ENCODE data around the gene ENPP7.

ENPP7 gene

GRCh38 chr17:79705674-79706073, 25.1 kb upstream of the ENPP7 start:
- Histone ChIP-seq H3K79me1 (ENCODE audit: low read depth, low read length) (peaks cover 2% of the 10 kb centered on the region), H2AK5ac (ENCODE audit: low read depth, low read length) (no peak overlapping the region), H3K4ac (ENCODE audit: low read length) (no peak overlapping the region), H4K8ac (ENCODE audit: low read depth, low read length) (no peak overlapping the region), H3K27me3 (ENCODE audit: control insufficient read depth in 3 of 3, insufficient read depth in 3 of 3, low read depth in 1 of 3, low read length in 3 of 3) (no peaks in the 10 kb centered on the region), H3K18ac (ENCODE audit: low read length) (no peak overlapping the region), H2BK5ac (ENCODE audit: low read length) (no peak overlapping the region), H3K14ac (ENCODE audit: low read length) (no peak overlapping the region), H2BK120ac (ENCODE audit: low read depth, low read length) (no peak overlapping the region), H3K9me3 (replicated peaks in 1 of 2; ENCODE audit: control insufficient read depth in 2 of 2, insufficient read depth in 1 of 2, low read depth in 1 of 2, low read length in 2 of 2) (no peaks in the 10 kb centered on the region), H3K4me3 (ENCODE audit: low read length in 2 of 2) (no peak overlapping the region), H2BK15ac (ENCODE audit: low read length) (no peak overlapping the region), H3K36me3 (replicated peaks in 1 of 2; ENCODE audit: control insufficient read depth in 2 of 2, insufficient read depth in 2 of 2, low read length in 2 of 2) (no peaks in the 10 kb centered on the region), H3K4me2 (ENCODE audit: insufficient read depth, low read length, poor library complexity, severe bottlenecking) (no peak overlapping the region), H2AFZ (ENCODE audit: low read length) (no peak overlapping the region), H3K23ac (ENCODE audit: low read depth, low read length, poor library complexity) (no peak overlapping the region), H3K9ac (ENCODE audit: low read depth, low read length, poor library complexity) (no peak overlapping the region), H4K91ac (ENCODE audit: low read depth, low read length, poor library complexity) (no peak overlapping the region), H3K27ac (replicated peaks; ENCODE audit: low read length) (no peak overlapping the region), H3K4me1 (ENCODE audit: control insufficient read depth in 2 of 2, insufficient read depth in 1 of 2, low read depth in 1 of 2, low read length in 2 of 2) (peaks cover 7 to 13% of the 10 kb centered on the region in 2 donors), H2BK12ac (ENCODE audit: low read length) (no peak overlapping the region)
- no peak for DNase-seq (ENCODE audit: low spot score)
- WGBS, 2 donors (ENCODE audit: extremely low coverage in 2 of 2, insufficient read length in 2 of 2, insufficient replicate concordance in 1 of 2): no CpG with 5 or more reads among the region's 20 CpGs

GRCh38 chr17:79706931-79707850, 23.6 kb upstream of the ENPP7 start:
- no peak for DNase-seq (ENCODE audit: low spot score)
- WGBS, 2 donors (ENCODE audit: extremely low coverage in 2 of 2, insufficient read length in 2 of 2, insufficient replicate concordance in 1 of 2): no CpG with 5 or more reads among the region's 25 CpGs
- H3K4ac ChIP-seq (ENCODE audit: low read length): no peak overlapping the region
- no peak overlapping the region for H3K4me3 ChIP-seq (ENCODE audit: low read length in 2 of 2)
- no peaks in the 10 kb centered on the region for H3K9me3 ChIP-seq (replicated peaks in 1 of 2; ENCODE audit: control insufficient read depth in 2 of 2, insufficient read depth in 1 of 2, low read depth in 1 of 2, low read length in 2 of 2)
- peak overlapping the region; percentile 11 for H3K4me2 ChIP-seq (ENCODE audit: insufficient read depth, low read length, poor library complexity, severe bottlenecking)
- peak overlapping the region; percentile 88 for H2AK5ac ChIP-seq (ENCODE audit: low read depth, low read length)
- peaks cover 2% of the 10 kb centered on the region for H3K79me1 ChIP-seq (ENCODE audit: low read depth, low read length)
- peak overlapping the region; percentile 38 for H3K14ac ChIP-seq (ENCODE audit: low read length)
- H3K4me1 ChIP-seq (ENCODE audit: control insufficient read depth in 2 of 2, insufficient read depth in 1 of 2, low read depth in 1 of 2, low read length in 2 of 2): peaks cover 7 to 10% of the 10 kb centered on the region in 2 donors
- H2BK5ac ChIP-seq (ENCODE audit: low read length): peak overlapping the region; percentile 87
- no peak overlapping the region for H3K27ac ChIP-seq (replicated peaks; ENCODE audit: low read length)
- no peak overlapping the region for H3K9ac ChIP-seq (ENCODE audit: low read depth, low read length, poor library complexity)
- H3K18ac ChIP-seq (ENCODE audit: low read length): peak overlapping the region; percentile 85
- peak overlapping the region; percentile 65 for H4K8ac ChIP-seq (ENCODE audit: low read depth, low read length)
- H3K23ac ChIP-seq (ENCODE audit: low read depth, low read length, poor library complexity): peak overlapping the region; percentile 52
- H2BK15ac ChIP-seq (ENCODE audit: low read length): peak overlapping the region; percentile 81
- H2BK12ac ChIP-seq (ENCODE audit: low read length): peak overlapping the region; percentile 84
- no peaks in the 10 kb centered on the region for H3K36me3 ChIP-seq (replicated peaks in 1 of 2; ENCODE audit: control insufficient read depth in 2 of 2, insufficient read depth in 2 of 2, low read length in 2 of 2)
- peaks cover 0 to 10% (median 0%) of the 10 kb centered on the region in 3 experiments for H3K27me3 ChIP-seq (ENCODE audit: control insufficient read depth in 3 of 3, insufficient read depth in 3 of 3, low read depth in 1 of 3, low read length in 3 of 3)
- no peak overlapping the region for H2BK120ac ChIP-seq (ENCODE audit: low read depth, low read length)
- H4K91ac ChIP-seq (ENCODE audit: low read depth, low read length, poor library complexity): no peak overlapping the region
- peak overlapping the region; percentile 75 for H2AFZ ChIP-seq (ENCODE audit: low read length)

- no peaks in the 10 kb centered on the region for H3K36me3 ChIP-seq (replicated peaks in 1 of 2; ENCODE audit: control insufficient read depth in 2 of 2, insufficient read depth in 2 of 2, low read length in 2 of 2)
- no peak overlapping the region for H3K4me3 ChIP-seq (ENCODE audit: low read length in 2 of 2)
- H2BK15ac ChIP-seq (ENCODE audit: low read length): peak overlapping the region; percentile 58
- H3K9ac ChIP-seq (ENCODE audit: low read depth, low read length, poor library complexity): peak overlapping the region; percentile 50
- H3K23ac ChIP-seq (ENCODE audit: low read depth, low read length, poor library complexity): peak overlapping the region; percentile 55
- peak overlapping the region; percentile 82 for H3K14ac ChIP-seq (ENCODE audit: low read length)
- H3K9me3 ChIP-seq (replicated peaks in 1 of 2; ENCODE audit: control insufficient read depth in 2 of 2, insufficient read depth in 1 of 2, low read depth in 1 of 2, low read length in 2 of 2): no peaks in the 10 kb centered on the region
- H2BK5ac ChIP-seq (ENCODE audit: low read length): no peak overlapping the region
- peak overlapping the region; percentile 80 for H3K18ac ChIP-seq (ENCODE audit: low read length)
- H3K79me1 ChIP-seq (ENCODE audit: low read depth, low read length): peaks cover 2% of the 10 kb centered on the region
- no CpG with 5 or more reads among the region's 35 CpGs for WGBS, 2 donors (ENCODE audit: extremely low coverage in 2 of 2, insufficient read length in 2 of 2, insufficient replicate concordance in 1 of 2)
- H3K27ac ChIP-seq (replicated peaks; ENCODE audit: low read length): no peak overlapping the region
- H3K27me3 ChIP-seq (ENCODE audit: control insufficient read depth in 3 of 3, insufficient read depth in 3 of 3, low read depth in 1 of 3, low read length in 3 of 3): peaks cover 0 to 16% (median 0%) of the 10 kb centered on the region in 3 experiments
- H2BK120ac ChIP-seq (ENCODE audit: low read depth, low read length): no peak overlapping the region
- peak overlapping the region; percentile 2 for H3K4me2 ChIP-seq (ENCODE audit: insufficient read depth, low read length, poor library complexity, severe bottlenecking)
- H3K4me1 ChIP-seq (ENCODE audit: control insufficient read depth in 2 of 2, insufficient read depth in 1 of 2, low read depth in 1 of 2, low read length in 2 of 2): peaks cover 7 to 8% of the 10 kb centered on the region in 2 donors
- H4K91ac ChIP-seq (ENCODE audit: low read depth, low read length, poor library complexity): peak overlapping the region; percentile 92
- peak overlapping the region; percentile 65 for H4K8ac ChIP-seq (ENCODE audit: low read depth, low read length)
- peak overlapping the region; percentile 75 for H2AFZ ChIP-seq (ENCODE audit: low read length)
- peak; percentile 65 for DNase-seq (ENCODE audit: low spot score)
- H2AK5ac ChIP-seq (ENCODE audit: low read depth, low read length): peak overlapping the region; percentile 88
- no peak overlapping the region for H3K4ac ChIP-seq (ENCODE audit: low read length)
- peak overlapping the region; percentile 58 for H2BK12ac ChIP-seq (ENCODE audit: low read length)
Measured at GRCh38 chr17:79707931-79708891, 22.5 kb upstream of the ENPP7 start.
